NCI-H1417 treated with DMSO at 0.1 percent for 48 hours (cell line): ENCODE results near the gene CDS2.
A peak's percentile ranks its signal among the peaks of the same experiment; 100 is the strongest.
"Not testable (repeated sequence)": the region's sequence is repeated elsewhere in the genome, so short reads cannot be mapped to it uniquely, and the experiment has no call there.

Source experiments
- DNase-seq: peaks from one replicate; lab custom pipeline; 2025; lab: John Stamatoyannopoulos, UW

Gene CDS2

GRCh38 chr20:5126512-5127203 is at the start of gene CDS2:
Gene CDS2 (plus strand): TSS chr20:5127008. CDS start chr20:5127093, 85 bp downstream.
- peak; percentile 97 for DNase-seq

GRCh38 chr20:5077761-5078387 is 48.9 kb upstream of the CDS2 start:
- DNase-seq, result no peak

- DNase-seq, result no peak
Measured at GRCh38 chr20:5078399-5078958, 48.3 kb upstream of the CDS2 start.

GRCh38 chr20:5080384-5080877 is 46.4 kb upstream of the CDS2 start:
- no peak for DNase-seq

- DNase-seq, result no peak
Measured at GRCh38 chr20:5085380-5085779, 41.4 kb upstream of the CDS2 start.

GRCh38 chr20:5088688-5089087 is 38.1 kb upstream of the CDS2 start:
- DNase-seq, result no peak

- DNase-seq, result no peak
Measured at GRCh38 chr20:5090191-5090590, 36.6 kb upstream of the CDS2 start.

- no peak for DNase-seq
Measured at GRCh38 chr20:5091902-5092301, 34.9 kb upstream of the CDS2 start.

GRCh38 chr20:5092765-5093339 is 34.0 kb upstream of the CDS2 start:
- no peak for DNase-seq

GRCh38 chr20:5095454-5095853 is 31.4 kb upstream of the CDS2 start:
- no peak for DNase-seq

GRCh38 chr20:5095931-5096330 is 30.9 kb upstream of the CDS2 start:
- DNase-seq, result no peak

- no peak for DNase-seq
Measured at GRCh38 chr20:5096463-5096862, 30.3 kb upstream of the CDS2 start.

- DNase-seq, result not testable (repeated sequence)
Measured at GRCh38 chr20:5099009-5099408, 27.8 kb upstream of the CDS2 start.

GRCh38 chr20:5099909-5100308 is 26.9 kb upstream of the CDS2 start:
- not testable (repeated sequence) for DNase-seq

GRCh38 chr20:5100684-5101347 is 26.0 kb upstream of the CDS2 start:
- peak; percentile 18 for DNase-seq

- no peak for DNase-seq
Measured at GRCh38 chr20:5104479-5104878, 22.3 kb upstream of the CDS2 start.

- no peak for DNase-seq
Measured at GRCh38 chr20:5109276-5109675, 17.5 kb upstream of the CDS2 start.

GRCh38 chr20:5113615-5113986 is 13.2 kb upstream of the CDS2 start:
- DNase-seq, result no peak

- no peak for DNase-seq
Measured at GRCh38 chr20:5114403-5114802, 12.4 kb upstream of the CDS2 start.

- DNase-seq, result no peak
Measured at GRCh38 chr20:5116875-5117274, 9.9 kb upstream of the CDS2 start.

- DNase-seq, result no peak
Measured at GRCh38 chr20:5118220-5119142, 8.3 kb upstream of the CDS2 start.

GRCh38 chr20:5119143-5119434 is 7.7 kb upstream of the CDS2 start:
- peak; percentile 27 for DNase-seq
